Esophagus muscularis mucosa (tissue), 4 donors: ENCODE results near the gene RETREG3. TPM values are rescaled to one million over a fixed set of nuclear protein-coding genes. Genes with fewer than 3 reads are reported as not detected.

Source experiments
- DNase-seq: peaks from one replicate; pipeline ENCODE4 v3.0.0-alpha.2; 2017; ENCODE audit errors: extremely low spot score
- H3K27ac ChIP-seq, 4 donors: fragments of 200-600 bp; sonication (generic); replicated peaks in 1 of 4; 1 replicate in 3 of 4; 2 replicates in 1 of 4; pipeline ENCODE4 v1.5.1; 2016 to 2019; ENCODE audit warnings: mild to moderate bottlenecking in 1 of 4
- H3K27me3 ChIP-seq, 4 donors: fragments of 200-600 bp; sonication (generic); one replicate each; pipeline versions ENCODE4 v1.5.1 to v1.6.0; 2016 to 2019
- H3K36me3 ChIP-seq, 4 donors: fragments of 200-600 bp; sonication (generic); one replicate each; pipeline ENCODE4 v1.5.1; 2016 to 2019
- H3K4me1 ChIP-seq, 4 donors: fragments of 200-600 bp; sonication (generic); one replicate each; pipeline ENCODE4 v1.5.1; 2016 to 2019
- H3K4me3 ChIP-seq, 4 donors: fragments of 200-600 bp; sonication (generic); 1 replicate in 2 of 4; 2 replicates in 2 of 4; pipeline ENCODE4 v1.5.1; 2016 to 2019; ENCODE audit warnings: mild to moderate bottlenecking in 4 of 4, moderate library complexity in 1 of 4
- H3K9me3 ChIP-seq, 4 donors: fragments of 200-600 bp; sonication (generic); 1 replicate in 3 of 4; 2 replicates in 1 of 4; pipeline ENCODE4 v1.5.1; 2016 to 2019
- CTCF ChIP-seq, 3 experiments: fragments of 200-600 bp in 2 of 3; fragments of 450-650 bp in 1 of 3; sonication (generic) in 2 of 3; IDR thresholded peaks; one replicate each; pipeline ENCODE4 v1.5.1; 2017 to 2019; ENCODE audit warnings: antibody characterized with exemption in 3 of 3, mild to moderate bottlenecking in 2 of 3, moderate library complexity in 1 of 3
- EP300 ChIP-seq: sonication (generic); formaldehyde crosslinking; IDR thresholded peaks from one replicate; pipeline ENCODE4 v1.6.1; 2017; ENCODE audit warnings: antibody characterized with exemption
- POLR2A ChIP-seq: fragments of 450-650 bp; IDR thresholded peaks from one replicate; pipeline ENCODE4 v1.6.1; 2017; ENCODE audit warnings: antibody characterized with exemption, moderate library complexity, mild to moderate bottlenecking, low read depth
- POLR2AphosphoS5 ChIP-seq, 2 donors: sonication (generic); formaldehyde crosslinking; IDR thresholded peaks; one replicate each; pipeline ENCODE4 v1.6.1; 2017; ENCODE audit warnings: antibody characterized with exemption in 2 of 2
- WGBS: methylation state at CpG from one replicate; pipeline ENCODE4 v1.1.5; 2018; 5-methylcytosine and 5-hydroxymethylcytosine counted together
- intact Hi-C: fragments of 100-400 bp; cut with DNase I; formaldehyde crosslinking; loops from one replicate; pipeline ENCODE4 v1.15.1; 2023
- total RNA-seq, 4 donors: library from RNA; depleted of rRNA; stranded (reverse); fragments of >200 nt; gene quantifications; one replicate each; pipeline versions ENCODE4 v1.1.0 to v1.2.1, GENCODE V29; 2016

RETREG3 gene
- total RNA-seq, 4 donors from 2014 or later, result 42.7 to 93.3 (median 57.0) TPM

- intact Hi-C loops, result no loop called here
- no peak overlapping the region for H3K27ac ChIP-seq
- DNase-seq, result no peak
- H3K36me3 ChIP-seq, result peaks cover 39 to 73% (median 68%) of the 10 kb centered on the region in 4 donors
- 82% methylated on average over 4 of the region's 4 CpGs for WGBS
- peaks cover 16 to 37% (median 20%) of the 10 kb centered on the region in 4 donors for H3K4me1 ChIP-seq
- no peaks in the 10 kb centered on the region for H3K9me3 ChIP-seq
- no peaks in the 10 kb centered on the region for H3K27me3 ChIP-seq
- no peak overlapping the region for H3K4me3 ChIP-seq
- no peak for TF ChIP-seq EP300
- TF ChIP-seq POLR2AphosphoS5 (IDR thresholded peaks at IDR 0.05), result no peak
- no peak for TF ChIP-seq POLR2A
- no peak for TF ChIP-seq CTCF (IDR thresholded peaks at IDR 0.05)
Measured at GRCh38 chr17:42573095-42573494, 36.1 kb downstream of the RETREG3 start.

- 65% methylated on average over 8 of the region's 12 CpGs for WGBS
- peaks cover 39 to 73% (median 68%) of the 10 kb centered on the region in 4 donors for H3K36me3 ChIP-seq
- intact Hi-C loops, result no loop called here
Measured at GRCh38 chr17:42571435-42572225, 37.5 kb downstream of the RETREG3 start.

GRCh38 chr17:42568341-42569111 is 40.6 kb downstream of the RETREG3 start:
- Histone ChIP-seq H3K9me3 (no peaks in the 10 kb centered on the region), H3K36me3 (peaks cover 54 to 81% (median 78%) of the 10 kb centered on the region in 4 donors), H3K4me3 (no peak overlapping the region), H3K27ac (peak overlapping the region; percentile 90 to 97 (median 94)), H3K4me1 (peaks cover 28 to 62% (median 37%) of the 10 kb centered on the region in 4 donors), H3K27me3 (no peaks in the 10 kb centered on the region)
- intact Hi-C loops, result no loop called here
- 91% methylated on average over 12 of the region's 14 CpGs for WGBS
- no peak for DNase-seq
- TF ChIP-seq POLR2A (no peak), POLR2AphosphoS5 (IDR thresholded peaks at IDR 0.05) (no peak), CTCF (IDR thresholded peaks at IDR 0.05) (no peak), EP300 (no peak)

More at GRCh38 chr17:42571435-42572225, 37.5 kb downstream of the RETREG3 start:
- TF ChIP-seq POLR2AphosphoS5 (IDR thresholded peaks at IDR 0.05) (no peak), POLR2A (no peak), CTCF (IDR thresholded peaks at IDR 0.05) (no peak), EP300 (no peak)
- DNase-seq, result no peak
- peaks cover 14 to 37% (median 18%) of the 10 kb centered on the region in 4 donors for H3K4me1 ChIP-seq
- no peaks in the 10 kb centered on the region for H3K27me3 ChIP-seq
- no peaks in the 10 kb centered on the region for H3K9me3 ChIP-seq
- H3K27ac ChIP-seq, result no peak overlapping the region
- no peak overlapping the region for H3K4me3 ChIP-seq

GRCh38 chr17:42566883-42567573 is 42.1 kb downstream of the RETREG3 start, which contains the start of gene MLX:
Gene MLX, plus strand, starts transcription at chr17:42567100. Its CDS starts 25 bp downstream, at chr17:42567125.
- peak; percentile 13 for TF ChIP-seq POLR2A
- peak; percentile 83 to 95 for TF ChIP-seq POLR2AphosphoS5 (IDR thresholded peaks at IDR 0.05)
- TF ChIP-seq CTCF (IDR thresholded peaks at IDR 0.05), result no peak
- no peak for TF ChIP-seq EP300
- H3K36me3 ChIP-seq, result peaks cover 39 to 67% (median 63%) of the 10 kb centered on the region in 4 donors
- no peaks in the 10 kb centered on the region for H3K9me3 ChIP-seq
- H3K4me3 ChIP-seq, result peak within 1 kb of the TSS; percentile 68 to 99 (median 98)
- H3K27me3 ChIP-seq, result no peaks in the 10 kb centered on the region
- peak; percentile 99 for DNase-seq
- intact Hi-C loops, result no loop called here
- peaks cover 38 to 76% (median 50%) of the 10 kb centered on the region in 4 donors for H3K4me1 ChIP-seq
- WGBS, result 0% methylated on average over 20 of the region's 72 CpGs
- peak within 1 kb of the TSS; percentile 90 to 97 (median 94) for H3K27ac ChIP-seq
